Measurements from ENCODE around the gene C5orf15. TPM values are rescaled to one million over a fixed set of nuclear protein-coding genes. Genes with fewer than 3 reads are reported as not detected.

Gene C5orf15
- polyA plus RNA-seq, 1 of the 3 experiments (the other 2 are of a cell fraction), result 81.0 TPM

DNA sequence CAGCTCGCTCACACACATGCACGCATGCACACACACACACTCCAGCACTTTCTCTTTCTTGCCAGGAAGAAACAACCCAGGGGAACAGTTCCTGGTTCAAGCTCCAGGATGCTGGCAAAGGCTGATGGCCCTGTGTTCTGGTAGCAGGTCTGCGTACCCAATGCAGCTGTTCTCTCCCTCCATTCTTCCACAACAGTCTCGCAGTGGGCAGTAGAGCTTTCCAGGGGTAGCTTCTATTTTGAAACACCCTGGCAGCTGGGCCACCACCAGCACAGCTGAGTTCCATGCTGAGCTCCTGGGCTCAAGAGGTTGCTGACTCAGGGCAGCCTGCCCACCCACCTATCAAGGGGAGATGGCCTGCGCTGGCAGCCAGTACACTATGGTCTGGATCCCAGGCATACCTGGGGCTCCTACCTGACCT lies 31.7 kb upstream of the C5orf15 start:
- peaks cover 8% of the 10 kb centered on the region for H3F3A ChIP-seq (replicated peaks; ENCODE audit: insufficient read depth)
- H3K4me2 ChIP-seq, result no peak overlapping the region
- TF ChIP-seq, protein P1, sequence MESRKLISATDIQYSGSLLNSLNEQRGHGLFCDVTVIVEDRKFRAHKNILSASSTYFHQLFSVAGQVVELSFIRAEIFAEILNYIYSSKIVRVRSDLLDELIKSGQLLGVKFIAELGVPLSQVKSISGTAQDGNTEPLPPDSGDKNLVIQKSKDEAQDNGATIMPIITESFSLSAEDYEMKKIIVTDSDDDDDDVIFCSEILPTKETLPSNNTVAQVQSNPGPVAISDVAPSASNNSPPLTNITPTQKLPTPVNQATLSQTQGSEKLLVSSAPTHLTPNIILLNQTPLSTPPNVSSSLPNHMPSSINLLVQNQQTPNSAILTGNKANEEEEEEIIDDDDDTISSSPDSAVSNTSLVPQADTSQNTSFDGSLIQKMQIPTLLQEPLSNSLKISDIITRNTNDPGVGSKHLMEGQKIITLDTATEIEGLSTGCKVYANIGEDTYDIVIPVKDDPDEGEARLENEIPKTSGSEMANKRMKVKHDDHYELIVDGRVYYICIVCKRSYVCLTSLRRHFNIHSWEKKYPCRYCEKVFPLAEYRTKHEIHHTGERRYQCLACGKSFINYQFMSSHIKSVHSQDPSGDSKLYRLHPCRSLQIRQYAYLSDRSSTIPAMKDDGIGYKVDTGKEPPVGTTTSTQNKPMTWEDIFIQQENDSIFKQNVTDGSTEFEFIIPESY (IDR thresholded peaks at IDR 0.05; ENCODE audit: borderline replicate concordance, low read depth), result no peak
- TF ChIP-seq NRF1 (IDR thresholded peaks at IDR 0.05; ENCODE audit: low read depth, low read length), result no peak
- no peak for TF ChIP-seq MEF2A (IDR thresholded peaks at IDR 0.05; ENCODE audit: borderline replicate concordance, low read depth)
- no peak for TF ChIP-seq FOSL2 (IDR thresholded peaks at IDR 0.05; ENCODE audit: borderline replicate concordance, low read depth)
- TF ChIP-seq TCF12 (IDR thresholded peaks at IDR 0.05), result no peak
- no peak for TF ChIP-seq POLR2AphosphoS5 (IDR thresholded peaks at IDR 0.05; ENCODE audit: low read depth, low read length)
- TF ChIP-seq, protein P2, sequence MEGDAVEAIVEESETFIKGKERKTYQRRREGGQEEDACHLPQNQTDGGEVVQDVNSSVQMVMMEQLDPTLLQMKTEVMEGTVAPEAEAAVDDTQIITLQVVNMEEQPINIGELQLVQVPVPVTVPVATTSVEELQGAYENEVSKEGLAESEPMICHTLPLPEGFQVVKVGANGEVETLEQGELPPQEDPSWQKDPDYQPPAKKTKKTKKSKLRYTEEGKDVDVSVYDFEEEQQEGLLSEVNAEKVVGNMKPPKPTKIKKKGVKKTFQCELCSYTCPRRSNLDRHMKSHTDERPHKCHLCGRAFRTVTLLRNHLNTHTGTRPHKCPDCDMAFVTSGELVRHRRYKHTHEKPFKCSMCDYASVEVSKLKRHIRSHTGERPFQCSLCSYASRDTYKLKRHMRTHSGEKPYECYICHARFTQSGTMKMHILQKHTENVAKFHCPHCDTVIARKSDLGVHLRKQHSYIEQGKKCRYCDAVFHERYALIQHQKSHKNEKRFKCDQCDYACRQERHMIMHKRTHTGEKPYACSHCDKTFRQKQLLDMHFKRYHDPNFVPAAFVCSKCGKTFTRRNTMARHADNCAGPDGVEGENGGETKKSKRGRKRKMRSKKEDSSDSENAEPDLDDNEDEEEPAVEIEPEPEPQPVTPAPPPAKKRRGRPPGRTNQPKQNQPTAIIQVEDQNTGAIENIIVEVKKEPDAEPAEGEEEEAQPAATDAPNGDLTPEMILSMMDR (IDR thresholded peaks at IDR 0.05), result no peak
- no peak for TF ChIP-seq GABPA (IDR thresholded peaks at IDR 0.05; ENCODE audit: low read depth)
- no peak for TF ChIP-seq SMC3 (IDR thresholded peaks at IDR 0.05; ENCODE audit: low read depth, low read length)
- peaks cover 87% of the 10 kb centered on the region for H4K20me1 ChIP-seq (ENCODE audit: insufficient read depth)
- no peak overlapping the region for H3K9ac ChIP-seq
- no peak overlapping the region for H3K4me3 ChIP-seq (ENCODE audit: low read depth in 2 of 2, low read length in 1 of 2)
- peaks cover 4 to 14% of the 10 kb centered on the region in 2 experiments for H3K36me3 ChIP-seq (replicated peaks in 1 of 2; ENCODE audit: control insufficient read depth in 1 of 2, insufficient read depth in 2 of 2, low read length in 1 of 2)
- H3K4me1 ChIP-seq (ENCODE audit: control insufficient read depth in 1 of 2, insufficient read depth in 2 of 2, low read depth in 1 of 2, low read length in 1 of 2), result peaks cover 17 to 36% of the 10 kb centered on the region in 2 experiments; a peak in 2 of 4 replicates
- H2AFZ ChIP-seq (ENCODE audit: low read depth), result no peak overlapping the region
- ChIA-PET CTCF (interaction anchor here (0.9 kb wide), 1 partner anchor 9 kb away, joined by 5 read pairs; no protein-coding TSS in a partner anchor), POLR2A (no interaction called here)
- 76% methylated on average over 4 of the region's 5 CpGs for WGBS (ENCODE audit: low lambda C conversion rate)
- H3K27ac ChIP-seq (ENCODE audit: low read depth in 2 of 2, low read length in 1 of 2), result no peak overlapping the region
- no peaks in the 10 kb centered on the region for H3K27me3 ChIP-seq (ENCODE audit: insufficient read depth)
- no peaks in the 10 kb centered on the region for H3K9me3 ChIP-seq
- H3K79me2 ChIP-seq (ENCODE audit: insufficient read depth), result peaks cover 92% of the 10 kb centered on the region
- no peak for DNase-seq
- no peaks in the 10 kb centered on the region for H3K9me2 ChIP-seq

DNA sequence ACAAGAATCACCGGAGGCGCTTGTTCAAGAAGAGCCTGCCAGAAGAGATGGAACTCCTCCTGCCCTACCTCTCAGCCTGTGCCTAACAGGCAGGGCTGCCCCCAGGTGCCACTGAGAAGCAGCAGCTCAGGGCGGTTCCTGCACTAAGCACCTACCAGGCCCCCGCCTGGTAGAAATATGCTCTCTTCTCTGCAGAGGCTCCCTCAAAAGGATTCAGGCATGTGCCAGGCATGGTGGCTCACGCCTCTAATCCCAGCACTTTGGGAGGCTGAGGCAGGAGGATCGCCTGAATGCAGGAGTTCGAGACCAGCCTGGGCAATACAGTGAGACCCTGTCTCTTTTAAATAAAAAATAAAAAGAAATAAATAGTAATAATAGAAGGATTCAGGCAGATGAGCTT lies 30.4 kb upstream of the C5orf15 start:
- CTCF ChIA-PET, result interaction anchor here (0.6 to 8.0 kb wide), 5 partner anchors 14 to 1153 kb away, joined by 3 to 62 read pairs (median 3); no protein-coding TSS in a partner anchor
- Histone ChIP-seq H3K4me2 (no peak overlapping the region), H4K20me1 (ENCODE audit: insufficient read depth) (peaks cover 100% of the 10 kb centered on the region), H3K4me3 (ENCODE audit: low read depth in 2 of 2, low read length in 1 of 2) (no peak overlapping the region), H3K27me3 (ENCODE audit: insufficient read depth) (no peaks in the 10 kb centered on the region), H3K9ac (no peak overlapping the region), H3F3A (replicated peaks; ENCODE audit: insufficient read depth) (peaks cover 12% of the 10 kb centered on the region), H3K79me2 (ENCODE audit: insufficient read depth) (peaks cover 100% of the 10 kb centered on the region), H3K9me2 (no peaks in the 10 kb centered on the region), H3K9me3 (no peaks in the 10 kb centered on the region), H2AFZ (ENCODE audit: low read depth) (no peak overlapping the region), H3K4me1 (ENCODE audit: control insufficient read depth in 1 of 2, insufficient read depth in 2 of 2, low read depth in 1 of 2, low read length in 1 of 2) (peaks cover 30 to 43% of the 10 kb centered on the region in 2 experiments; a peak in 2 of 4 replicates), H3K27ac (ENCODE audit: low read depth in 2 of 2, low read length in 1 of 2) (no peak overlapping the region), H3K36me3 (replicated peaks in 1 of 2; ENCODE audit: control insufficient read depth in 1 of 2, insufficient read depth in 2 of 2, low read length in 1 of 2) (peaks cover 4 to 14% of the 10 kb centered on the region in 2 experiments)
- POLR2A ChIA-PET, result no interaction called here
- no peak for DNase-seq
- WGBS (ENCODE audit: low lambda C conversion rate), result over 99% methylated on average over 5 of the region's 7 CpGs
- TF ChIP-seq TAF1 (IDR thresholded peaks at IDR 0.05; ENCODE audit: borderline replicate concordance, low read depth, low read length) (no peak), TCF12 (IDR thresholded peaks at IDR 0.05) (no peak), SMC3 (IDR thresholded peaks at IDR 0.05; ENCODE audit: low read depth, low read length) (no peak), YY1 (IDR thresholded peaks at IDR 0.05; ENCODE audit: low read depth) (no peak), JUND (IDR thresholded peaks at IDR 0.05) (no peak), MXI1 (IDR thresholded peaks at IDR 0.05; ENCODE audit: low read depth, low read length) (no peak), RCOR1 (IDR thresholded peaks at IDR 0.05; ENCODE audit: low read length) (no peak), POLR2AphosphoS5 (IDR thresholded peaks at IDR 0.05; ENCODE audit: low read depth, low read length) (no peak), TEAD4 (IDR thresholded peaks at IDR 0.05; ENCODE audit: borderline replicate concordance, insufficient read depth) (no peak), EP300 (IDR thresholded peaks at IDR 0.05; ENCODE audit: borderline replicate concordance in 1 of 2, low read depth in 1 of 2, low read length in 1 of 2) (no peak), RFX5 (IDR thresholded peaks at IDR 0.05; ENCODE audit: low read length) (no peak), MEF2A (IDR thresholded peaks at IDR 0.05; ENCODE audit: borderline replicate concordance, low read depth) (no peak), NRF1 (IDR thresholded peaks at IDR 0.05; ENCODE audit: low read depth, low read length) (no peak)
- TF ChIP-seq, protein P3, sequence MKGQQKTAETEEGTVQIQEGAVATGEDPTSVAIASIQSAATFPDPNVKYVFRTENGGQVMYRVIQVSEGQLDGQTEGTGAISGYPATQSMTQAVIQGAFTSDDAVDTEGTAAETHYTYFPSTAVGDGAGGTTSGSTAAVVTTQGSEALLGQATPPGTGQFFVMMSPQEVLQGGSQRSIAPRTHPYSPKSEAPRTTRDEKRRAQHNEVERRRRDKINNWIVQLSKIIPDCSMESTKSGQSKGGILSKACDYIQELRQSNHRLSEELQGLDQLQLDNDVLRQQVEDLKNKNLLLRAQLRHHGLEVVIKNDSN (IDR thresholded peaks at IDR 0.05; ENCODE audit: borderline replicate concordance, low read depth), result no peak
- TF ChIP-seq, protein P1 (IDR thresholded peaks at IDR 0.05; ENCODE audit: borderline replicate concordance, low read depth), result no peak
- TF ChIP-seq, protein P2 (IDR thresholded peaks at IDR 0.05), result no peak

Data from SK-N-SH (cell line).